ENCODE data around the gene SYT4. TPM values are rescaled to one million over a fixed set of nuclear protein-coding genes. Genes with fewer than 3 reads are reported as not detected.
"Not testable (repeated sequence)": the region's sequence is repeated elsewhere in the genome, so short reads cannot be mapped to it uniquely, and the experiment has no call there.

Gene SYT4, protein sequence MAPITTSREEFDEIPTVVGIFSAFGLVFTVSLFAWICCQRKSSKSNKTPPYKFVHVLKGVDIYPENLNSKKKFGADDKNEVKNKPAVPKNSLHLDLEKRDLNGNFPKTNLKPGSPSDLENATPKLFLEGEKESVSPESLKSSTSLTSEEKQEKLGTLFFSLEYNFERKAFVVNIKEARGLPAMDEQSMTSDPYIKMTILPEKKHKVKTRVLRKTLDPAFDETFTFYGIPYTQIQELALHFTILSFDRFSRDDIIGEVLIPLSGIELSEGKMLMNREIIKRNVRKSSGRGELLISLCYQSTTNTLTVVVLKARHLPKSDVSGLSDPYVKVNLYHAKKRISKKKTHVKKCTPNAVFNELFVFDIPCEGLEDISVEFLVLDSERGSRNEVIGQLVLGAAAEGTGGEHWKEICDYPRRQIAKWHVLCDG
- not detected in 2 replicates for total RNA-seq (2014; rRNA removed; shearing (Covaris generic))

DNA sequence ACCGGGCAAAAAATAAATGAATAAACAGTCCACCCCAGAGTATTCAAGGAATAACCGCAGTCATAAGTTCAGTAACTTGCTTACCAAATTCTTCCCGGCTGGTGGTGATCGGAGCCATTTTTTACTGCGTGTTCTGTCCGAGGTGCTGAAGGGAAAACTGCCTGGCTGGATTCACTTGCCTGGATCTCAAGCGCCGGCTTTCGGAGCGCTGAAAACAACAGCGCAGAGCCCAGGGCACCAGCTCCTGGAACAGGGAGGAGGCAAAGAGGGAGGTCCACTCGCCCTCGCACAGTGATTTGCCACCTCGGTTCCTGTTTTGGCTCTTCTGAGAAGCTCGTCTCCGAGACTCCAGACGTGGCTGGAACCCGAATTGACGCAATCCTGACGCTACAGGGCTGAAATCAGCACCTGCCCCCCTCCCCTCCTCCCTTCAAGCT is at the start of gene SYT4:
SYT4 (minus strand) TSS at position 327 of the 437 bp plus-strand sequence; CDS start at position 118, 209 bp downstream.
- peak; percentile 99 for DNase-seq (ENCODE audit: low spot score)
- in situ Hi-C loops (cut with HindIII; ENCODE audit: low sequenced_read_pairs), result no loop called here

DNA sequence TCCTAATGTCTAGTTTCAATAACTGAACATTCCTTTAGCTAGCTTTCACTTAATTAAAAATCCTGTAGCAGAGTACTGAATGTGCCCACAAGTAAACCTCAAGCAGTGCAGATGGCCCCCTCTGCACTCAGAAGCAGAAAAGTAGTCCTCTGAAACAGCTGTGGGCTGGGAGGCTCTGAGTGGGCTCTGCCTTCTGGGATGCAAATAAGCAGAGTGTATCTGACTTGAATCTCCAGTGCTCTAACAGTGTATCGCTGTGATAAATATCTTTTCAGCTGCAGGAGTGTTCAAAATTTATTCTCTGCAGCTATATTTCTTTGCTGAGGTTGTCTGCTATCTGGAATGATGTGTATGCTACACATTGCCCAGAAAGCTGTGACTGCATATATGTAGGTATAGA is 44.8 kb upstream of the SYT4 start:
- DNase-seq (ENCODE audit: low spot score), result no peak
- in situ Hi-C loops (cut with HindIII; ENCODE audit: low sequenced_read_pairs), result no loop called here

DNA sequence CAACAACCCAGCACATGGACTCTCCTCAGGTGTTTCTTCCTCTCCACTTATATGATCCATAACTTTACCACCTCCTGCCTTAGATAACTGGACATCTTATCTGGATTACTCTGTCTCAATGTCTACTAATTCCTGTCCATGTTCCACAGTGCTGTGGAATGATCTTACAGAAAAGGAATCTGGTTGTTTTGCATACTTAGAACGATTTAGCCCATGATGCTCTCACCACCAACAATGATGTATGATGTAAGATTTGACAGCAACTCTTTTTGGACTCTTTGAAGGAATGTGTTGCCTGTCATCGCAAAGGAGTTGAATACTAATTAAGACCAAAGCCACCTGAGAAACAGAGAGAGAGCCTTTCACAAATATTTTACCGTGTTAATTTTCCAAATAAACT is 37.7 kb upstream of the SYT4 start:
- DNase-seq (ENCODE audit: low spot score), result no peak
- in situ Hi-C loops (cut with HindIII; ENCODE audit: low sequenced_read_pairs), result no loop called here

DNA sequence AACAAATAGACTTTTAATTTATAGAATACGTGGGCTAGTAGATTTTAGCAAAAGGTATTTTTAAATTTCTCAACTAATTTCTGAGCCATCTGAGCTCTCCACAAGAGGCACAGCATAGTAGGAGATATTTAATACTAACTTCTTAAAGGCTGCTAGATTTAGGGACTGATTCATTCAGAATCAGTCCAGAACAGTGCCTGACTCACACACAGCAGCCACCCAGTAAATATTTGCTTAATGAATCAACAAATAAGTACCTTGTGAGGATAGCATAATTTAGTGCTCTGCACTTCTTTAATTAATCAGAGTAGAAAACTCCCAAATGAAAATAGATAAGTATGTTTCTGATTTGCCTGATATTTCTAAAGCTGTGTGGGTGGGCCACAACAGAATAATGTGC is 35.6 kb upstream of the SYT4 start:
- DNase-seq (ENCODE audit: low spot score), result no peak
- in situ Hi-C loops (cut with HindIII; ENCODE audit: low sequenced_read_pairs), result no loop called here

DNA sequence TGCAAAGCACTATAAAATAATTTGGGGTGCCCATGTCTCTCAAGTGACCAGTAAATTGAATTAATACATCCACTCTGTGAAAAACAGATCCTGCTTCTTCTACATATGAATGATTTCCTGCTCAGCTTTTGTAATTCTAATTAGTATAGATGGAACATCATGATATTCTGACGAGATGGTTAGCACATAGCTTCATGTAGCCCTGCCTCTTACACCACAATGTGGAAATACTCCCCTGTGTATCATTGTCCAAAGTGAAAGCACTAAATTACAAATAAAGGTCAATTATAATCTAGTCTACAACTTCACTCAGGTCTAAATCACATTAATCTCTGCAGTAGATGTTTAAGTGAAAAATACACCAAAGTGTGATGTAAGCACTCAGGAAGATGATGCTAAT is 32.9 kb upstream of the SYT4 start:
- in situ Hi-C loops (cut with HindIII; ENCODE audit: low sequenced_read_pairs), result no loop called here
- DNase-seq (ENCODE audit: low spot score), result no peak

DNA sequence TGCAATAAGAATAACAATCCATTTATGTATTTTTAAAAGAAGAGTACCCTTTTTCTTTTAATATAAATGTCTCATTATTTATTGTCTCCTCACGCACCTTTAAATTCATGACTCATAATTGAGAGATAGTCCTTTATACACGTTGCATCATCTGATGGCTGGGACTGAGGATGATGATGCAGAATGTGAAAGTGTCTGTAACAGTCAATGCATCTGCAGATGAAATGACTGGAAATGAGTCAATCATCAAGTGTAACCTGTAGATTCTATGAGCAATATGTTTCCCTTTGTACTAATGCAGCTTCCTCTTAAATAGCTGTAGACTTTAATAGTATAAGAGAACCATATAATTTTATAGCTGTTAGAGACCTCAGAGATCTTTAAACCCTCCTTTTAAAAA is 26.1 kb upstream of the SYT4 start:
- DNase-seq (ENCODE audit: low spot score), result no peak
- in situ Hi-C loops (cut with HindIII; ENCODE audit: low sequenced_read_pairs), result no loop called here

DNA sequence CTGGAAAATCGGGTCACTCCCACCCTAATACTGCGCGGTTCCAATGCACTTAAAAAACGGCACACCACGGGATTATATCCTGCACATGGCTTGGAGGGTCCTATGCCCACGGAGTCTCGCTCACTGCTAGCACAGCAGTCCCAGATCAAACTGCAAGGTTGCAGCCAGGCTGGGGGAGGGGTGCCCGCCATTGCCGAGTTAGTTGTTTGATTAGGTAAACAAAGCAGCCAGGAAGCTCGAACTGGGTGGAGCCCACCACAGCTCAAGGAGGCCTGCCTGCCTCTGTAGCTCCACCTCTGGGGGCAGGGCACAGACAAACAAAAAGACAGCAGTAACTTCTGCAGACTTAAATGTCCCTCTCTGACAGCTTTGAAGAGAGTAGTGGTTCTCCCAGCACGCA is 8.9 kb upstream of the SYT4 start:
- DNase-seq (ENCODE audit: low spot score); in situ Hi-C loops (cut with HindIII; ENCODE audit: low sequenced_read_pairs): not testable (repeated sequence)

DNA sequence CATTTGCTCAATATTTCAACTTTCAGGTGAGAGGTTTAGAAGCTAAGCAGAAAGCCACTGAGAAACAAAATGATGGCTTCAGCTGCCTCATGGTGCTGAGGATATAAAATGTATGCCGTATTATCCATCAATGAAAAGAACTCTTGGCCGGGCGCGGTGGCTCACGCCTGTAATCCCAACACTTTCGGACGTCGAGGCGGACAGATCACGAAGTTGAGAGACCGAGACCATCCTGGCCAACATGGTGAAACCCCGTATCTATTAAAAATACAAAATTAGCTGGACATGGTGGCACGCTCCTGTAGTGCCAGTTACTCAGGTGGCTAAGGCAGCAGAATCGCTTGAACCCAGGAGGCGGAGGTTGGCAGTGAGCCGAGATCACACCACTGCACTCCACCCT is 6.0 kb upstream of the SYT4 start:
- in situ Hi-C loops (cut with HindIII; ENCODE audit: low sequenced_read_pairs), result no loop called here
- DNase-seq (ENCODE audit: low spot score), result no peak

DNA sequence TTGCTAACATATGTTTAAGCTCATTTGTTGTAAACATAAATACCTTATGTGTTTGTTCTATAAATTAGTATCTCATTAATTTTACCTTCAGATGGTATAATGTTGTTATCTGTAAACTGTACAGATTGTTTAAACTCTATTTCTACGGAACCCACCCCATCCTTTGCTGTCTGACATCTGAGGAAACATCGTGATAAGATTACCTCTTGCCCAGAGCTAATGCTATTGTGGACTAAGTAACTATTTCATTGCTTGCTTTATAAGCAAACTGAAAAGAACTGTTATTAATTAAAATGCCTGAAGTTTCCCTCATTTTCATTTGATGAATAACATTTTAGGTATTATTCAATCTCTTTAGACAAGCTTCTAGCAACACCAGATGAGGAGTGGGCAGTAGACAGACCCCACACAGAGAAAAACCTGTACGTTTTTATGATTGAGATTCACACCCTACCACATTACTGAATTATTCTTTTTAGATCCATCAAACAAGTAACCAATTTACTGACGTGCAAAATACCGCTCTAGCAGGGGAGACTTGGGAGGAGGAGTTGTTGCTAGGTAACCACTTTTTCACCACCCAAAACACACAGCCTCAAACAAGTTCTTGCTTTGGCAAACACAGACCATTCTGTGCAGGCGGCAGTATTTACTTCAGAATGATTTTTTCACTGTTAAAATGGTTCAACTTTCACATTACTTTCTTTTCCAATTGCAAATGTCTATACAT is 1.9 kb upstream of the SYT4 start:
- DNase-seq (ENCODE audit: low spot score), result peak; percentile 98
- in situ Hi-C loops (cut with HindIII; ENCODE audit: low sequenced_read_pairs), result no loop called here

DNA sequence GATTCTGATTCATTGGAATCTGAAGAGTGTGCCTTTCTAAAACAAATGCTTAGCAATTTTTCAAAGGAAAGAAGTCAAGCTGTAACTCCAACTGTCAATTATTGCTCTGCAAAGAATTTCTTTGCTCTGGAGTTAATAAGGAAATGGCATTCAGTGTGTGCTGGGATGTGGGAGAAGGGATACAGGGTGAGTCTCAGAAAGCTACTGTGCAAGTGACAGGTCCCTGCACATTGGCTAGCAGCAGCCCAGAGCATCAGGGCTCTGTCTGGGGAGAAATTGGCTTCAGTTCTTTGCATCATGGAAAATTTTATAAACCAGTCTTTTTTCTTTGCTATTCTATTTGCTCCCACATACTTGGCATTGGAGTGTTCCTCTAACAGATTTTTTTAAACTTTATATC is 1.1 kb upstream of the SYT4 start:
- peak; percentile 87 for DNase-seq (ENCODE audit: low spot score)
- in situ Hi-C loops (cut with HindIII; ENCODE audit: low sequenced_read_pairs), result no loop called here

DNA sequence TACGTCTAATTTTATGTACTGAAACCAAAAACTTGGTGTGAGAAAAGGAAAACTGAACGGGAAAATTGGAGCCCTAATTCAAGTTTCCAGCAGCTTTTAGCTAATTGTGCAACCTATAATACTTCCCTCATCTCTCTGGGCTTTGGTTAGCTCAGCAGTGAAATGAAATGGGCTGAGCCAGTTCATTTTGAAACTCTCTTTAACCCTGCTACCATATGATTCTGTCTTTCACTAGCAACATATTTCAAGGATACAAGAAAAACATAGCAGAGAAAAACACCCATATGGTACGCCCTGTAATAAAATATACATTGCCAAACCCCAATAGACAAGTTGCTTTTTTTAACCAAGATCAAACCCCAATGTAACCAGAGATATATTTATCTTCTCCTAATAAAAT is 799 bp downstream of the SYT4 start:
- in situ Hi-C loops (cut with HindIII; ENCODE audit: low sequenced_read_pairs), result no loop called here
- DNase-seq (ENCODE audit: low spot score), result peak; percentile 69

DNA sequence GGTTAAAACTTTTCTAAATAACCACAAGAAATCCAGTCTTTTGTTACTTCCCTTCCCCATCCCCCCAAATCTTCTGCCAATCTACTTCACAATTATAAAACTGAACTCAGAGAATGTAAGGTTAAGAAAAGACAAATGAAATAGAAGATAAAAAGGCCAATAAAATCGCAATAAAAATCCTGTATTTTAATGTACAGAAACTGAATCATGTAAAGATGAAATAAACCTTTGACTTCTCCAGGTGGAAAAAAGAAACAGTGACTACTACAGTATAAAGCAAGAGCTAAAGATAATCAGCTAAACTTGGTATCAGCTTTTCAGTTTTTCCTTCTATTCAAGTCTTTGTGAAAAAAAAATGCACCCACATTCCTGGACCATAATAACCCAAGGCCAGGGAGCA is 1.7 kb downstream of the SYT4 start:
- in situ Hi-C loops (cut with HindIII; ENCODE audit: low sequenced_read_pairs), result no loop called here
- peak; percentile 39 for DNase-seq (ENCODE audit: low spot score)

DNA sequence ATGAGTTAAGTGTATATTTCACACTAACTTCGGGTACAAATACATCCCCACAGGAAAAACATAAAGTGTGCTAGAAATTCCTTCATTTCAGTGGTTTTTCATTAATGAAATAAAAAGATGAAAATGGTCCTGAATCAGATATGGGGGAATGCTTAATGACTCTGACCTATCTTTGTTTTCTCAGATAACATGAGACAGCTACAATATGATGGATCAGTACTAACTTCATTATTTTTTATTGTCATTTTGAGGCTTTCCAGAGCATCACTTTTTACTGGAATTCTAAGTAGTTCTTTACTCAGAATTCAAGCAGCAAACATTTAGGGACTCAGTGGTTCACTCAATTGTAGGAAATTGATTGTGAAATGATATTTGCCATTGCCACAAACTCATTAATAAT is 2.8 kb downstream of the SYT4 start:
- in situ Hi-C loops (cut with HindIII; ENCODE audit: low sequenced_read_pairs), result no loop called here
- no peak for DNase-seq (ENCODE audit: low spot score)

DNA sequence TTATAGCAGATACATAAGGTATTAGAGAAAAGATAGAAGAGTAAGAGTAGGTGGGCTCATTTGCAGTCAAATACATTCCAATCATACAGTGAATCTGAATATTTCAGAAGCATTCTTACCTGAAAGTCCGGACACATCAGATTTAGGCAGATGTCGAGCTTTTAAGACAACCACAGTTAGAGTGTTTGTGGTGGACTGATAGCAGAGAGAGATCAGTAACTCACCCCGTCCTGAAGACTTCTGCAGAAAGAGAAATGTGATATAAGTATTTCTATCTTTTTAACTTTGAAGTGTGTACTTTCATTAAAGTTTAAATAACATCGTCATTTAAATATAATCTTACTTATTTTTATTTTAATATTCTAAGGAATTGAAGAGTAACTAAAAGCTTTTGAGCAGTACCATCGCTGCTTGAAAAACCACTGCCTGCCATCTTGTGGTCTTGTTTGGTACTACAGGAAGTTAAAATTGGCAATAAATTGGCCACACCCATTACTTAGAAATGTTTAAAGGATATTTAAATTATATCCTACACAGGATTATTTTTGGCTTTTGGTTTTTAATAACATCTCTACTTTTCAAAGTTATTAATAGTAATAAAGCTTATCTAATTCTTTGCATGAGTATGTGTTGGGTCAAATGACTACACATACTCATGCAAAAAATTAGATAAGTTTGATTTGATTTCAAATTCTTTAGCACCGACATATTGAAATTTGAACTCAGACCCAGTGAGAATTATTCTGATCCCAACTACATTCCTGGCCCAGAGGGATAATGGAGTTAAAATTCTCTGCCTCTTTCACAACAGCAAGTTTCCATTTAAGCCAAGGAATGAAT is 5.5 kb downstream of the SYT4 start:
- in situ Hi-C loops (cut with HindIII; ENCODE audit: low sequenced_read_pairs), result no loop called here
- DNase-seq (ENCODE audit: low spot score), result peak; percentile 75

DNA sequence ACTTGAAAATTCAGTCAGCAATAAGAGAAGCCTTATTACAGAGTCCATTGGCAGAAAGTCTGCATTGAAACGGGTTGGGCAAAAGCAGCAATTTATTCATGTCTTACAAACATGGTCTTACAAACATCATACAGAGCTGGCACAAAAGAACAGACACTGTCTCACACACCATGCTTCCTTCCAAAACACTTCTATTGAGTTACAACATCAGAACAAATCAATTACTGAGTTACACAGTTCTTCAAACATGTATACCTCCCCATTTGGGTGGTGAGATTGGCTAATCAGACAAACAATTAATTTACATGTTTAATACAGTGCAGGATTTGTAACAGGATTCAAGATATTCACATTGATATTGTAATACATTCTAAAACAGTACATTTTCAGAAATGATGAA is 9.5 kb downstream of the SYT4 start:
- DNase-seq (ENCODE audit: low spot score), result peak; percentile 41
- in situ Hi-C loops (cut with HindIII; ENCODE audit: low sequenced_read_pairs), result no loop called here

DNA sequence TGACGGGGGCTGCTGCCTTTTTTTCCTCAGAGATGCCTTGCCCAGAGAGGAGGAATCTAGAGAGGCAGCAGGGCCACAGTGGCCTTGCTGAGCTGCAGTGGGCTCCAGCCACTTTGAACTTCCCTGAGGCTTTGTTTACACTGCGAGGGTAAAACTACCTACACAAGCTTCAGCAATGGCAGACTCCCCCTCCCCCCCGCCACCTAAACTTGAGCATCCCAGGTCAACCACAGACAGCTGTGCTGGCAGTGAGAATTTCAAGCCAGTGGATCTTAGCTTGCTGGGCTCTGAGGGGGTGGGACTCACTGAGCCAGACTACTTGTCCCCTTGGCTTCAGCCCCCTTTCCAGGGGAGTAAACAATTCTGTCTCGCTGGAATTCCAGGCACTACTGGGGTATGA is 11.8 kb downstream of the SYT4 start:
- in situ Hi-C loops (cut with HindIII; ENCODE audit: low sequenced_read_pairs), result no loop called here
- DNase-seq (ENCODE audit: low spot score), result no peak

DNA sequence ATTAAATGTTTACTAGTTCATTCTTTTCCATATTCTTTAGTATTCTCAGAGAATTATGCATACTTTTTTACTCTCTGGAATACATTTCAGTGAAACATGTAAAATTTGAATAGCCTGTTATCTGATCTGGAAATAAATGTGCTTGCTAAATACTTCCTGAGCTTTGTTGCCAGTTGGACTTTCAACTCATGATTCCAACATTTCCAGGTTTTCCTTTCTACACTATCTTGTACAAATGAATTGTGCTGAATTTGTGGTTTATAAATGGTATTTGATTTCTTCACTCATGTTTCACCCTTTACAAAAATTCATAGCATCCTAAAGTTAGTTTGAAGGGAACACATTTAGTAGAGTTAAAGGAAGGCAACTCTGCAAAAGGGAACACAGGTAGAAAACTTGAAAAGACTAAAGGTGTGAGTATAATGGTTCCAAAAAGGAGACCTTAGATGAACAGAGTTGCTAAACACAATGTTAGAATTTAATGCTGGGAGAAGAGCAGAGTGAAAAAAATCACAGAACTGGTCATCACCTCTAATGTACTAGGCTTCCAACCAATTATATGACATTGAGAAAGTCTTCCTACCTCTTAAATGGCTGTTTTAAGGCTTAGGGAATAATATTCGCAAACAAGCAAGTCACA is 28.6 kb downstream of the SYT4 start:
- no peak for DNase-seq (ENCODE audit: low spot score)
- in situ Hi-C loops (cut with HindIII; ENCODE audit: low sequenced_read_pairs), result no loop called here

DNA sequence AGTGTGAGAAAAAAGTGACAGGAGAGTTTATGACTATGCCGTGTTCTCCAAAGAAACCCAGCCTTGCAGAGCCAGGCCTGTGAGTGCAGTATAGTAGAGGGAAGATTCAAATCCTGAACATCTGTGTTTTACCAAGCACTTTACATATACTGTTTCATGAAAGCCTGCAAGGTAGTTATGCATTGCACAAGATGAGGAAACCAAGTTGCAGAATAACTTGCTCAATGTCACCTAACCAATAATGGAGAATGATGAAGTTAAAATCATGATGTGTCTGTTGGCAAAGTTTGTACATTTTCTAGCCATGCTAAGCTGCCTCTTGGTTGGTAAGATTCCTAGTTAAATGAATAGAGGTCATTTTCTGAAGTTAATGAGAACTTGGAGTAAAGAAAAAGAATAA is 29.3 kb downstream of the SYT4 start:
- no peak for DNase-seq (ENCODE audit: low spot score)
- in situ Hi-C loops (cut with HindIII; ENCODE audit: low sequenced_read_pairs), result no loop called here

DNA sequence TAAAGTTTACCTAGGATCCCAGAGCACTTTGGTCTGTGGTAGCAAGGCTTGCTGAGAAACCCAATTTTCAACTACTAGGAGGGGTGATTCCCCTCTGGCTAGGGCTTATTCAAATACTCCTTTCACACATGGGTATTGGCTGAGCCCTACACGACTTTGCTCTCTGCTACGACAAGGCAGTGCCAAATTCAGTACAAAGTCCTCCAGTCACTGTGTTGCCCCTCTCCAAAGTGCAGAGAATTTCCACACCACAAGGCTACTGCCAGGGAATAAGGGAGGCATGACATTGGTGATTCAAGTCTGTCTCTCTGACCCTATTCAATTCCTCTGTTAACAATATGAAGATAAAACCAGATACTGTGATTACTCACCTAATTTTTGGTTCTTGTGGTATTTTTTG is 38.9 kb downstream of the SYT4 start:
- in situ Hi-C loops (cut with HindIII; ENCODE audit: low sequenced_read_pairs), result no loop called here

More for the DNA sequence above, 38.9 kb downstream of the SYT4 start:
- no peak for DNase-seq (ENCODE audit: low spot score)

Data from G401 (cell line).